Measurements from ENCODE around the gene RIMS1.
A peak's percentile ranks its signal among the peaks of the same experiment; 100 is the strongest.

RIMS1 gene

GRCh38 chr6:72363844-72364740 is 477.7 kb downstream of the RIMS1 start:
- DNase-seq: no peak

- DNase-seq: no peak
Measured at GRCh38 chr6:72365773-72366172, 479.4 kb downstream of the RIMS1 start.

- DNase-seq: no peak
Measured at GRCh38 chr6:72367439-72367838, 481.1 kb downstream of the RIMS1 start.

GRCh38 chr6:72371473-72371872 is 485.1 kb downstream of the RIMS1 start:
- no peak for DNase-seq

GRCh38 chr6:72374172-72374571 is 487.8 kb downstream of the RIMS1 start:
- DNase-seq: no peak

- DNase-seq: no peak
Measured at GRCh38 chr6:72374857-72375256, 488.5 kb downstream of the RIMS1 start.

GRCh38 chr6:72376736-72377135 is 490.4 kb downstream of the RIMS1 start:
- no peak for DNase-seq

- no peak for DNase-seq
Measured at GRCh38 chr6:72381076-72381475, 494.7 kb downstream of the RIMS1 start.

- DNase-seq: no peak
Measured at GRCh38 chr6:72382602-72383529, 496.5 kb downstream of the RIMS1 start.

- no peak for DNase-seq
Measured at GRCh38 chr6:72386324-72386723, 500.0 kb downstream of the RIMS1 start.

- no peak for DNase-seq
Measured at GRCh38 chr6:72389698-72390097, 503.3 kb downstream of the RIMS1 start.

- no peak for DNase-seq
Measured at GRCh38 chr6:72390548-72390947, 504.2 kb downstream of the RIMS1 start.

- DNase-seq: no peak
Measured at GRCh38 chr6:72401865-72402264, 515.5 kb downstream of the RIMS1 start.

GRCh38 chr6:72403413-72403812 is 517.1 kb downstream of the RIMS1 start:
- no peak for DNase-seq

GRCh38 chr6:72406517-72406916 is 520.2 kb downstream of the RIMS1 start:
- no peak for DNase-seq

- no peak for DNase-seq
Measured at GRCh38 chr6:72410769-72411168, 524.4 kb downstream of the RIMS1 start.

GRCh38 chr6:72411872-72412708 is 525.7 kb downstream of the RIMS1 start:
- DNase-seq: peak; percentile 64 to 71

GRCh38 chr6:72412709-72413044 is 526.3 kb downstream of the RIMS1 start:
- DNase-seq: no peak

GRCh38 chr6:72413884-72414283 is 527.5 kb downstream of the RIMS1 start:
- no peak for DNase-seq

- DNase-seq: no peak
Measured at GRCh38 chr6:72414657-72415056, 528.3 kb downstream of the RIMS1 start.

GRCh38 chr6:72416744-72417465 is 530.6 kb downstream of the RIMS1 start:
- DNase-seq: no peak

- no peak for DNase-seq
Measured at GRCh38 chr6:72417759-72418158, 531.4 kb downstream of the RIMS1 start.

Measured in activated CD4-positive, alpha-beta T cell treated with anti-CD3 and anti-CD28 coated beads, Interleukin-2, amount 50 U/mL, for 48 hours (primary cell).